Kidney (tissue), 14 donors: ENCODE results near the gene TNNI2. TPM values are rescaled to one million over a fixed set of nuclear protein-coding genes. Genes with fewer than 3 reads are reported as not detected.
A peak's percentile ranks its signal among the peaks of the same experiment; 100 is the strongest.

Source experiments
- DNase-seq, 5 donors: peaks; one replicate each; pipeline ENCODE4 v3.0.0-alpha.2; 2013 to 2020
- FAIRE-seq: peaks from 2 replicates; lab custom pipeline; 2012; peaks lifted over from hg19 to GRCh38; lab: Jason Lieb, UNC
- H3K27ac ChIP-seq, 2 donors: one replicate each; pipeline ENCODE4 v1.7.0; 2013; ENCODE audit warnings: low read depth in 2 of 2, low read length in 2 of 2, inconsistent platforms in 1 of 2
- H3K27me3 ChIP-seq: one replicate; pipeline ENCODE4 v1.7.1; 2013; ENCODE audit warnings: low read length, inconsistent platforms; ENCODE audit not compliant: control insufficient read depth, insufficient read depth
- H3K36me3 ChIP-seq, 3 donors: one replicate each; pipeline versions ENCODE4 v1.7.0 to v1.7.1; 2013; ENCODE audit warnings: low read length in 3 of 3, control low read depth in 1 of 3, inconsistent platforms in 1 of 3; ENCODE audit not compliant: insufficient read depth in 3 of 3, control insufficient read depth in 2 of 3
- H3K4me1 ChIP-seq, 3 donors: one replicate each; pipeline versions ENCODE4 v1.7.0 to v1.7.1; 2013; ENCODE audit warnings: low read length in 3 of 3, inconsistent platforms in 1 of 3, low read depth in 1 of 3; ENCODE audit not compliant: control insufficient read depth in 2 of 3, insufficient read depth in 2 of 3
- H3K4me3 ChIP-seq, 3 donors: one replicate each; pipeline versions ENCODE4 v1.7.0 to v1.8.1; 2013; ENCODE audit warnings: low read length in 3 of 3, control low read depth in 1 of 3, inconsistent platforms in 1 of 3
- H3K9ac ChIP-seq, 3 donors: one replicate each; pipeline versions ENCODE4 v1.7.0 to v1.7.1; 2013; ENCODE audit warnings: low read length in 3 of 3, control low read depth in 1 of 3, inconsistent platforms in 1 of 3
- H3K9me3 ChIP-seq, 3 donors: one replicate each; pipeline versions ENCODE4 v1.7.0 to v1.7.1; 2013; ENCODE audit warnings: low read length in 3 of 3, control low read depth in 1 of 3, inconsistent platforms in 1 of 3; ENCODE audit not compliant: control insufficient read depth in 2 of 3, insufficient read depth in 1 of 3
- intact Hi-C: fragments of 100-400 bp; cut with DNase I; formaldehyde crosslinking; loops from one replicate; pipeline ENCODE4 v1.11.1; 2022
- polyA plus RNA-seq: library from polyadenylated mRNA; stranded (reverse); fragments of 350-450 nt; fragmentation: Illumina TruSeq; extraction: RNeasy Lipid Tissue Mini Kit (QIAGEN cat#74804); gene quantifications from one replicate; pipeline ENCODE4 v1.2.3, GENCODE V29; 2014; ENCODE audit warnings: low read depth, low replicate concordance; ENCODE audit not compliant: insufficient read depth
- total RNA-seq: library from RNA; stranded (reverse); fragmentation: NEBNext Ultra II Directional; extraction: Animal tissue kit (Norgen Biotek cat#: 25700); gene quantifications from one replicate; pipeline ENCODE4 v1.2.1, GENCODE V29; 2021
- TF ChIP-seq, protein P1 (sequence below): IDR thresholded peaks from 3 replicates; pipeline ENCODE4 v1.5.1; 2012; ENCODE audit warnings: mild to moderate bottlenecking, moderate library complexity, borderline replicate concordance; ENCODE audit not compliant: insufficient read depth; ENCODE audit errors: extremely low read depth
- donor health status: control.
- donor health status: control.
- donor health status: control.
- donor health status: control.
- donor health status: control.
- donor health status: DM: yes; HTN: yes; CAD: no.
- donor health status: Normal renal cell carcinoma (clear cell type).

The TNNI2 gene
- total and polyA plus RNA-seq, 2 donors from 2014 or later, result 1.3 TPM; not detected in 1

DNA sequence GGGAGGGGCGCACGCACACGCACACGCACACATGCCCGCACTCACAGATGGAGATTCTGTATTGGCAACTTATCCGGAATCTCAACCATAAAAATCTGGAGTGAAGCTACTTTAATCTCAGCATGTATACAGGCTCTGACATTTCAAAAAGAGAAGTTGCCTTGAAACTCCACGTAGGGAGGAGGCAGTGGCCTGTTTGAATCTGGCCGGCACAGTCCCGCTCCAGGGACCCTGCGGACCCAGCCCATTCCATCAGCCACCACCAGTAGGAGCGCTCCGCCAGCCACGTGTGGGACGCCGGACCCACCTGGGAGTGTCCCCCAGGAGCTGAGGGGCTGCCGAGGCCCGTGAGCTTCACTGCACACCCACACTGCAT lies 5.9 kb upstream of the TNNI2 start:
- peak in 2 of 5 donors; percentile 57 to 77 for DNase-seq
- H3K4me3 ChIP-seq, result no peak overlapping the region
- H3K27me3 ChIP-seq, result no peaks in the 10 kb centered on the region
- peaks cover 0 to 8% (median 0%) of the 10 kb centered on the region in 3 donors for H3K4me1 ChIP-seq
- H3K36me3 ChIP-seq, result no peaks in the 10 kb centered on the region
- intact Hi-C loops, result loop anchor here (5.0 to 10.0 kb wide), 2 partner anchors 141 to 322 kb away; no protein-coding TSS in a partner anchor
- peak overlapping the region in 1 of 2 donors; percentile 77 for H3K27ac ChIP-seq
- TF ChIP-seq, protein P1, sequence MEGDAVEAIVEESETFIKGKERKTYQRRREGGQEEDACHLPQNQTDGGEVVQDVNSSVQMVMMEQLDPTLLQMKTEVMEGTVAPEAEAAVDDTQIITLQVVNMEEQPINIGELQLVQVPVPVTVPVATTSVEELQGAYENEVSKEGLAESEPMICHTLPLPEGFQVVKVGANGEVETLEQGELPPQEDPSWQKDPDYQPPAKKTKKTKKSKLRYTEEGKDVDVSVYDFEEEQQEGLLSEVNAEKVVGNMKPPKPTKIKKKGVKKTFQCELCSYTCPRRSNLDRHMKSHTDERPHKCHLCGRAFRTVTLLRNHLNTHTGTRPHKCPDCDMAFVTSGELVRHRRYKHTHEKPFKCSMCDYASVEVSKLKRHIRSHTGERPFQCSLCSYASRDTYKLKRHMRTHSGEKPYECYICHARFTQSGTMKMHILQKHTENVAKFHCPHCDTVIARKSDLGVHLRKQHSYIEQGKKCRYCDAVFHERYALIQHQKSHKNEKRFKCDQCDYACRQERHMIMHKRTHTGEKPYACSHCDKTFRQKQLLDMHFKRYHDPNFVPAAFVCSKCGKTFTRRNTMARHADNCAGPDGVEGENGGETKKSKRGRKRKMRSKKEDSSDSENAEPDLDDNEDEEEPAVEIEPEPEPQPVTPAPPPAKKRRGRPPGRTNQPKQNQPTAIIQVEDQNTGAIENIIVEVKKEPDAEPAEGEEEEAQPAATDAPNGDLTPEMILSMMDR, result no peak
- no peak overlapping the region for H3K9ac ChIP-seq
- FAIRE-seq, result no peak
- no peaks in the 10 kb centered on the region for H3K9me3 ChIP-seq

DNA sequence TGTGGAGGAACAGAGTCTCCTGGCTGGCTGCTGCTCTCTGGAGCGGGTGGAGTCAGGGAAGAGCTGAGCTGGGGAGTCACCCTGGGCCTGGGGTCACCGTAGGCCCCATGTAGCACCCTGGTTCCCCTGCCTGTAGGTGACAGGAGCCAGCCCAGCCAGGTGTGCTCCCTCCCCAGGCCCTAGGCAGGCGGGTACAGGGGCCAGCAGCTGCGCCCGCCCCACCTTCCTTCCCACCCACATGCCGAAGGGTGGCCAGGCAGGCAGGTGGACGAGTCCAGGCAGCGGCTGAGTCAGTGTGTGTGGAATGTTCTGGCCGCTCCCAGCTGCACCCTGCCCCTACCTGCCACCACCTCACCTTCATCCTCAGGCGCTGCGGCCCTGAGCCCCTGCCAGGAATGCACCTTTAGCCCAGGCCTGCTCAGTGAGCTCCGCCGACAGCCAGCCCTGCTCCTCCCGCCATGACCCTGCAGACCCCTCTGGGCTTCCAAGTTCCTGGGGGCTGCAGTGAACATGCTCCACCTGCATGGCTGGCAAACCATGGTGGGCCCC lies 4.6 kb upstream of the TNNI2 start:
- Histone ChIP-seq H3K9ac (peak overlapping the region in 1 of 3 donors; percentile 40), H3K27ac (peak overlapping the region; percentile 76 to 91), H3K27me3 (no peaks in the 10 kb centered on the region), H3K9me3 (no peaks in the 10 kb centered on the region), H3K36me3 (no peaks in the 10 kb centered on the region), H3K4me3 (no peak overlapping the region), H3K4me1 (peaks cover 0 to 8% (median 0%) of the 10 kb centered on the region in 3 donors)
- DNase-seq (peak; percentile 61 to 96 (median 63)), FAIRE-seq (no peak)
- TF ChIP-seq, protein P1, result no peak
- intact Hi-C loops, result loop anchor here (5.0 to 10.0 kb wide), 2 partner anchors 142 to 321 kb away; no protein-coding TSS in a partner anchor

DNA sequence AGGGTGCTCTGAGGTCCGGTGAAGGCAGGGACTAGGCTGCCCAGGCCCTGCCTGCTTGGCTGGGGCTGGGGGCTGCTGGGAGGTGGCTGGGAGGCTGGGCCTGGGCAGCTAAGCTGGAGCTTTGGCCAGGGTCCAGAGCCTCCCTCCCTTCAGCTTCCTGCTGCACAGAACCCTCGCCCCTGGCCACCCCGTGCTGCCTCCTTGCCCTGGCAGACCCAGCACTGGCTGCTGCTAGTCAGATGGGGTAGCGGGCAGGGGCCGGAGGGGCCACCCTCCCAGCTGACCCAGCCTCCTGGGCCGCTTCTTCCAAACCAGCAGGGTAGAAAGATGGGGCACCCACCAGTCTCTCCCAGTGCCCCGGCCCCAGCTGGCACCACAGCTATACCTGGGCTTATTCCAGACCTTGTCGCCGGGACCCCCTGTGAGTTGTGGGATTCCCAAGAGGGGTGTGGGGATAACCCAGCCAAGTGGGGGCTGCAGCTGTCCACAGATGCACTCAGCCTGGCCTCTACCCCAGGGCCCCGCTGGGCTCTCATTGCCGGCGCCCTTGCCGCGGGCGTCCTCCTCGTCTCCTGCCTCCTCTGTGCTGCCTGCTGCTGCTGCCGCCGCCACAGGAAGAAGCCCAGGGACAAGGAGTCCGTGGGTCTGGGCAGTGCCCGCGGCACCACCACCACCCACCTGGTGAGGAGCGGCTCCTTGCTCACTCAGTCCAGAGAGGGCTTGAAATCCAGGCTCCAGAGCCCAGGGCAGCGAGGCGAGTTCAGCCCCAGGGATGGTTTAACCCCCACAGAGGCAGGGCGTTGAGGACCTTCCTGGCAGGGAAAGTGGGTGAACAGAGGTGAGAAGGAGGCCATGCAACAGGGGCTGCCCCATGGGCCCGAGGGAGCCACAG lies 3.8 kb upstream of the TNNI2 start, which contains the start of gene SYT8:
Gene SYT8, plus strand, starts transcription at position 212 of the 892 bp plus-strand sequence. Its CDS starts 116 bp downstream, at position 328.
- Histone ChIP-seq H3K27me3 (no peaks in the 10 kb centered on the region), H3K9ac (peak within 1 kb of the TSS in 1 of 3 donors; percentile 40), H3K27ac (peak within 1 kb of the TSS; percentile 76 to 91), H3K4me1 (peaks cover 0 to 10% (median 0%) of the 10 kb centered on the region in 3 donors), H3K36me3 (no peaks in the 10 kb centered on the region), H3K4me3 (no peak within 1 kb of the TSS), H3K9me3 (no peaks in the 10 kb centered on the region)
- DNase-seq (peak in 2 of 5 donors; percentile 42 to 84), FAIRE-seq (no peak)
- intact Hi-C loops, result loop anchor here (5.0 to 10.0 kb wide), 2 partner anchors 143 to 320 kb away; no protein-coding TSS in a partner anchor
- TF ChIP-seq, protein P1, result no peak
